ENCODE results near the gene COL6A1.
A peak's percentile ranks its signal among the peaks of the same experiment; 100 is the strongest.

The COL6A1 gene

GRCh38 chr21:45982758-45983648 lies 1.4 kb downstream of the COL6A1 start:
- no peak for DNase-seq

DNA sequence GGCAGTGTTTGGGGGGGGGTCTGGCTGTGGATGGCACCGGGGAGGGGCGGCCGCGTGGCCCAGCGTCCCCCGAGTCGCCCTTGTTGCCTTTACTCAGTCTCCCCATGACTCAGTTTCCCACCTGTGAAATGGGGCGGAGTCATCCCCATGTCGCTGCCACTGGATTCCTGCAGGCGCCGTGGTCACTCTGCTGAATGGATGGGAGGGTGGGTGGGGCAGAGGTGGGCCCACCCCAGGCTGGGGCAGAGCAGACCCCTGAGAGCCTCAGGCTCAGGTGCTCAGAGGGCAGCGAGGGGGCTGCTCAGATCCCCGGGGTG lies 2.0 kb downstream of the COL6A1 start:
- no peak for DNase-seq

- no peak for DNase-seq
These were observed 2.5 kb downstream of the COL6A1 start for GRCh38 chr21:45983981-45984551.

GRCh38 chr21:45984584-45985095 lies 3.1 kb downstream of the COL6A1 start:
- DNase-seq, result no peak

DNA sequence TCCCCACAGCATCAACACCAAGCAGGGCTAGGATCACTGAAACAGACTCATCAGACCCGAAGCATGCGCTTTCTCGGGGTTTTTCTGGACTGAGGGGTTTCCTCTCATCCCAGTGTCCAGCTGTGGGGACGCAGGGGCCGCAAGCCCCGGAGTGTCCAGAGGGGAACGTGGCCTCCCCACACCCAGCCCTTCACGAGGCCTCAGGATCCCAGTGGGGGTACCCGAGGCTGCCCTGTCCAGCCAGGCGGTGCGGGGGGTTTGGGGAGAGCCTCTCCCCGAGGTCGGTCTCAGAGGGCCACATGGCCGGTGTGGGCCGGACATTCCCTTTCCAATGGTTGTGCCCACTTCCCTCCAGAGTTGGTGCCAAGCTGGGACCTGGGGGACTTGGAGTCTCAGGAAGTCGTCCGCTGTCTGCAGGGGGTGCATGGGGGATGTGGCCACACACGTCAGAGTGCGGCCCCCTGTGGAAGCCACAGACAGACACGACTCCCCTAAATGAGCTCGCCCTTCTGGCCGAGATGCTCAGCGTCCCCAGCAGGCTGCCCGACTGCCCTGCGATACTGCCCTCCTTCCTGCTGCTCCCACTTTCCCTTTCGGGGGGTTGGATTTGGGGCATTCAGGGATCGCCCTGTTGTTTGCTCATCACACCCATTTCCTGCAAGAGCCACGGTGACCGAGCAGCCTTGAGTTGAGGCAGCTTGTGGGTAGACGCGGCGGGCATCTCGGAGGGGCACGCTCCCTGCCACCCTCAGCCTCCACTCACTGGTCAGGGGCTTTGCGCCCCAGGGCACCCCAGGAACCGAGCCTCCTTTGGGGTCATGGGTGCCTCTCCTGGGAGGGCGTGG lies 4.1 kb downstream of the COL6A1 start:
- DNase-seq, result no peak

DNA sequence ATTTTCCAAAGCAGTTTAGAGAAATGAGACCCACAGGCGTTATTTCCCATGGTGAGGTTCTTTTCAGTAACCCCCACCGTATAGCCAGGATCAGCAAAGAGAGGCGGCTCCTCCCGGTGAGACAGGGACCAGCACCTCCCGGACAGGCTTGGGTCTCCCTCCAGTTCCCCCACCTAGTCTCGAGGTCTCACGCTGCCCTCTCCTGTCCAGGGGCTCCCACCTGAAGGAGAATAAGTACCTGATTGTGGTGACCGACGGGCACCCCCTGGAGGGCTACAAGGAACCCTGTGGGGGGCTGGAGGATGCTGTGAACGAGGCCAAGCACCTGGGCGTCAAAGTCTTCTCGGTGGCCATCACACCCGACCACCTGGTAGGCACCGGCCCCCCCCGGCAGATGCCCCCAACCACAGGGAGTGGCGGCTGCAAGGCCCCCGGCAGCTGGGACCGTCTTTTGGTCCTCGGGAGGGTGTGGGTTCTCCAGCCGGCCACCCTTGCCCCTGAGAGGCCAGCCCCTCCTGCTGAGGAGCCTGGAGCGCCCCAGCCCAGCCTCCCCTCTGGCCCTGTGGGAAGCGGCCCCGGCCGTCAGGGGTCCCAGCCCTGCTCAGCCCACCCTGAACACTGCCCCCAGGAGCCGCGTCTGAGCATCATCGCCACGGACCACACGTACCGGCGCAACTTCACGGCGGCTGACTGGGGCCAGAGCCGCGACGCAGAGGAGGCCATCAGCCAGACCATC lies 4.9 kb downstream of the COL6A1 start:
- no peak for DNase-seq

GRCh38 chr21:45987121-45987711 lies 5.6 kb downstream of the COL6A1 start:
- DNase-seq, result no peak

DNA sequence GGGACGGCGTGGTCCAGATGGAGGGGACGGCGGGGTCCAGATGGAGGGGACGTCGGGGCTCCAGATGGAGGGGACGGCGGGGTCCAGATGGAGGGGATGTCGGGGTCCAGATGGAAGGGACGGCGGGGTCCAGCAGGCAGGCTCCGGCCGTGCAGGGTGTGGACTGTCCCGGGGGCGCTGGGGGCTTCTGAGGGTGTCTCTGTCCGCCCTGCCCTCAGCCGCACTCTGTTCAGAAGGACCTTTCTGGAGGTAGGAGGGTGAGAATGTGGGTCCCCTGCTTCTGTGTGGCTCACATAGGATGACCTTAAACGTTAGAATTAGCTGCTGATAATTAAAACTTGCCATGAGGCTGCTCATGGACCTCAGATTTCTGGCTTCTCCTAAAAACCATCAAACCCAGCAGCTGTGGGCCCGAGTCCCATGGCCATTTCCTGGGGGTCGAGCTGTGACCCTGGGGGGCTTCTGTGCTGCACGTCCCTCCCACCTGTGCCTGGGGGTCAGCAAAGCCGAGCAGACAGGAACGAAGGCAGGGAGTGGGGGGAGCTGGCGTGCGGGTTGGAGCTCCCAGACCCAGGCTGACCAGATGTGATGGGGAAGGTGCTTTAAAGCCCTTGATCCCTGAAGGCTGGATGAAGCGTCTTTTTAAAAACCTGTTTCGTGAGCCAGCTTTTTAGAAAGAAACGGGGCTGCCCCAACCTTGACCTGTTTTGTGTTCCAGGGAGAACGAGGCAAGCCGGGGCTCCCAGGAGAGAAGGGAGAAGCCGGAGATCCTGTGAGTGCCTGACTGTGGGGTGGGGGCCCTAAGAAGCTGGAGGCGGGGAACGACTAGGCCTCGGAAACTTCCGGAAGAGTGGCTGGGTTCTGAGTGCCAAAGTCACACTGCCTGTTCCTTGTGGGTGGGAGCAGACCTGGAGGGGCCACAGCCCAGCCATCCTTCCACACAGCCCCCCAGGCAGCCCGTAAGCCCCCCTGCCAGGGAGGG lies 7.1 kb downstream of the COL6A1 start:
- no peak for DNase-seq

DNA sequence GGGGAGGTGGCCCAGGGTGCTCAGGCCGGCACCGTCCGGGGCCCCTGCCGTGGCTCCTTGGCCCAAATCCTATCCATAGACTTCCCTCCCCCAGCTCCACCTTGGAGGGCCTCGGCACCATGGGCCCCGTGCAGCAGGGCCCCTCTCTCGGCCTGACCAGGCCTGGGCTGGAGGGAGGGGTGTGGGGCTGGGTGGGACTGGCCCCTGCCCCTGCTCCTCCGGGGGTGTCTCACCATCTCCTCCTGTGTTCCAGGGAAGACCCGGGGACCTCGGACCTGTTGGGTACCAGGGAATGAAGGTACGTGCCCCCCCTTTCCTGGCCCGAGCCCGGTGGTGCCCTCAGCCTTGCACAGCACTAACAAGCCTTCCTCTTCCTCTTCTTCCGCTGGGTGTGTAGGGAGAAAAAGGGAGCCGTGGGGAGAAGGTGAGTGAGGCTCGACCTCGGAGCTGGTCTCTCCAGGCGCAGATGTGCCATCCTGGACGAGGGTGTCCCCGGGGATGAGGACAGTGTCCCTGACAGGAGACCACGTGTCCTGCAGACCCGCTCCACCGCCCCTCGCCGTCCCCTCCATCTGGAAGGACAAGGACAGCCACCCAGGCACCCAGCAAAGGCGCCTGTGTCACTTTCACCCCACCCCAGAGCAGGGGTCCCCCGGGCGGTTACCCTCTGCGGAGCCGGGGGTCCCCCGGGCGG lies 7.9 kb downstream of the COL6A1 start:
- DNase-seq, result no peak

- DNase-seq, result no peak
These were observed 8.6 kb downstream of the COL6A1 start for GRCh38 chr21:45990049-45990711.

- no peak for DNase-seq
These were observed 9.4 kb downstream of the COL6A1 start for GRCh38 chr21:45990741-45991605.

DNA sequence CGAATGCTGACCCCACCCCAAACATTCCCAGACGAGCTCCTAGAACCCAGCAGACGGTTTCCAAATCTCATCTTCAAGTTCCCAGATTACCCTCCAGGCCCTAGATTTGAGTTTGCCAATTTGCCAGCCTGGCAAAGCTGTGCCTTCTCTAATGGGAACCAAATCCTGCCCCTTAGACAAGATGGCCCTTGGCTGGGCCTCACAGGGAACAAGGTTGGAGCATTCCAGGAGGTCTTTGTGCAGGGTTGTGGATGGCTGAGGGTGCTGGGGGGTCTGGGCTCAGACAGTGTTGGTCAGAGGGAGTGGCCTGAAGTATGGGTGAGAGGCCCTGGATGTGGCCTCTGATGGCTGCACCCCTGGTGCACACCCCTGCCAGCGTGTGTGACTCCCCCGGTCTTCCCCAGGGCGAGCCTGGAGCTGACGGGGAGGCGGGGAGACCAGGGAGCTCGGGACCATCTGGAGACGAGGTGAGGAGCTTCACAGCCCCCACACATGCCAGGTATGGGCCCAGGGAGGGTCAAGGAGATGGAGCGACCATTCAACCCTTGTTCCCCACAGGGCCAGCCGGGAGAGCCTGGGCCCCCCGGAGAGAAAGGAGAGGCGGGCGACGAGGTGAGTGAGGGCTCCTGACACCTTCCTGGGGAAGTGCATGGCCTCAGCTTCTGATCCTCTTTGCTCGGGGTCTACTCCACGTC lies 10.2 kb downstream of the COL6A1 start:
- no peak for DNase-seq

DNA sequence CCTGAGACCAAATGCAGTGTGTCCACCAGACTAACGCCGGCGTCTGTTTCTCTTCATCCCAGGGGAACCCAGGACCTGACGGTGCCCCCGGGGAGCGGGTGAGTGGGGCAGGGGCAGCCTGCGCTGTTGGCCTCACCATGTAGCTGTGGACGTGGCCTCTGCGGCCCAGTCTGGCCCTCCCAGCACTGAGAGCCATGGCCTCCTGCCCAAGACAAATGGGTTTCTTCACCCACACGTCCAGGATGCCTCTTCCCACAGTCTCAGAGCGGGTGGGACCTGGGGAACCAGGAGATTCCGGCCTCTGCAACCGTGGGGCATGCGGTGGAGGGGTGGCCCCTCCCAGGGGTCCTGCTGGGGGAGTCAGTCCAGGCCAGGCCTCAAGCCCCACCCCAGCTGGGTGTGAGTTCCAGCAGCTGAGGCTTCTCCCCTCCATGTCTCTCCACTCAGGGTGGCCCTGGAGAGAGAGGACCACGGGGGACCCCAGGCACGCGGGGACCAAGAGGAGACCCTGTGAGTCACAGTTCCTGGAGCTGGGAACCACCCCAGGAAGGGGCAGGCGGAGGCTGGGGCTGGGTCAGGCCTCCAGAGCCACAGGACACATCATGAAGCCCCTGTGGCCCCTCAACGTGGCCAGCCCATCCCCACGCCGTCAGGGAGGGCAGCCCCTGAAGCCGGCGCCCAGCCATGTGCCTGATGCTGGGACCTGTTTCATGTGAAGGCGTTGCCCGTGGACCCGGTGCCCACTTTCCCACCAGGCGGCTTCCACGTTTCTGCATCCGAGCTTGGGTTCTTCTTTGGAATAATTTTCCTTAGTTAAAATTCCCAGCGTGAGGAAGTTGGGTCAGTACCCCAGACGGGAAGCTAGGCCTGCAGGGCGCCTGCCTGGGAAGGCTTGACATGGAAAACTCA lies 11.0 kb downstream of the COL6A1 start:
- no peak for DNase-seq

GRCh38 chr21:45993210-45994085 lies 11.9 kb downstream of the COL6A1 start:
- DNase-seq, result no peak

GRCh38 chr21:45994086-45994661 lies 12.6 kb downstream of the COL6A1 start:
- DNase-seq, result peak; percentile 16
